Left lobe of liver (tissue), 2 donors: ENCODE data around the gene PCDH15. TPM values are rescaled to one million over a fixed set of nuclear protein-coding genes. Genes with fewer than 3 reads are reported as not detected.

Experiments used
- ATAC-seq: fragments of 200-7000 bp; cut with Tn5 transposase; one replicate; pipeline ENCODE4 v1.9.1; 2020; ENCODE audit warnings: mild to moderate bottlenecking, moderate library complexity
- DNase-seq: peaks from one replicate; pipeline ENCODE4 v3.0.0-alpha.2; 2020; ENCODE audit warnings: low spot score
- total RNA-seq: library from RNA; stranded (reverse); gene quantifications from one replicate; pipeline ENCODE4 v1.2.1, GENCODE V29; 2021
- donor health status: DM: no; HTN: no; CAD: no; lungs with moderate emphysema.
- donor health status: DM: no; HTN: yes; CAD: no.

Gene PCDH15
- total RNA-seq, 1 donor from 2014 or later, result not detected

GRCh38 chr10:53754596-53755250 is 1046.3 kb downstream of the PCDH15 start:
- DNase-seq, result no peak
- no peak for ATAC-seq
